RWPE2 (cell line): Measurements from ENCODE around the gene MSH2.
"Not testable (repeated sequence)": the region's sequence is repeated elsewhere in the genome, so short reads cannot be mapped to it uniquely, and the experiment has no call there.

Source experiments
- ATAC-seq: fragments of 200-7000 bp; cut with Tn5 transposase; 3 replicates; pipeline ENCODE4 v1.9.1; 2021; ENCODE audit warnings: low read depth
- DNase-seq: peaks from one replicate; pipeline ENCODE4 v3.0.0-alpha.2; 2020; ENCODE audit warnings: low spot score
- H3K27ac ChIP-seq: fragments of 450-650 bp; 2 replicates; pipeline ENCODE4 v1.5.1; 2017; ENCODE audit warnings: mild to moderate bottlenecking; ENCODE audit not compliant: poor library complexity, severe bottlenecking
- H3K27me3 ChIP-seq: fragments of 250-450 bp; sonication (Bioruptor Pico); 2 replicates; pipeline ENCODE4 v1.5.1; 2021; ENCODE audit warnings: mild to moderate bottlenecking, moderate library complexity; ENCODE audit not compliant: insufficient read depth, poor library complexity, severe bottlenecking
- H3K36me3 ChIP-seq: fragments of 250-450 bp; sonication (Bioruptor Pico); 2 replicates; pipeline ENCODE4 v1.5.1; 2020; ENCODE audit warnings: low read depth, mild to moderate bottlenecking, moderate library complexity
- H3K4me1 ChIP-seq: fragments of 250-450 bp; sonication (Bioruptor Pico); 2 replicates; pipeline ENCODE4 v1.5.1; 2021; ENCODE audit warnings: mild to moderate bottlenecking, moderate library complexity; ENCODE audit not compliant: insufficient read depth, poor library complexity, severe bottlenecking
- H3K4me3 ChIP-seq: fragments of 250-450 bp; sonication (Bioruptor Pico); 2 replicates; pipeline ENCODE4 v1.5.1; 2021; ENCODE audit warnings: mild to moderate bottlenecking, moderate library complexity; ENCODE audit not compliant: severe bottlenecking
- H3K9me3 ChIP-seq: fragments of 250-450 bp; sonication (Bioruptor Pico); 2 replicates; pipeline ENCODE4 v1.5.1; 2021; ENCODE audit warnings: mild to moderate bottlenecking, moderate library complexity; ENCODE audit not compliant: severe bottlenecking
- TF ChIP-seq, protein P1 (sequence below): fragments of 450-650 bp; IDR thresholded peaks from one replicate; pipeline ENCODE4 v1.5.1; 2017; ENCODE audit warnings: mild to moderate bottlenecking, moderate library complexity; ENCODE audit not compliant: poor library complexity, severe bottlenecking

MSH2 gene

DNA sequence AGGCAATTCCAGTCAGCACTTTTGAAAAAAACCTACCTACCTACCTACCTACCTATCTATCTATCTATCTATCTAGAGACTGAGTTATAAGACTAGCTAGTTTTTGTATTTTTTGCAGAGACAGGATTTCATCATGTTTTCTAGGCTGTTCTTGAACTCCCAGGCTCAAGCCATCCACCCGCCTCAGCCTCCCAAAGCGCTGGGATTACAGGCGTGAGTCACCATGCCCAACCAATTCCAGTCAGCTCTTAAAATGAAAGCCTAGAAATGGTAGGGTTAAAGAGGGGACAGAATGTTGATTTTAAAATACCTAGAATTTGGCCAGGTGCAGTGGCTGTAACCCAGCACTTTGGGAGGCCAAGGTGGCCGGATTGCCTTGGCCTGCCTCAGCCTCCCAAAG lies 19.1 kb downstream of the MSH2 start:
- no peak for DNase-seq
- TF ChIP-seq, protein P1, sequence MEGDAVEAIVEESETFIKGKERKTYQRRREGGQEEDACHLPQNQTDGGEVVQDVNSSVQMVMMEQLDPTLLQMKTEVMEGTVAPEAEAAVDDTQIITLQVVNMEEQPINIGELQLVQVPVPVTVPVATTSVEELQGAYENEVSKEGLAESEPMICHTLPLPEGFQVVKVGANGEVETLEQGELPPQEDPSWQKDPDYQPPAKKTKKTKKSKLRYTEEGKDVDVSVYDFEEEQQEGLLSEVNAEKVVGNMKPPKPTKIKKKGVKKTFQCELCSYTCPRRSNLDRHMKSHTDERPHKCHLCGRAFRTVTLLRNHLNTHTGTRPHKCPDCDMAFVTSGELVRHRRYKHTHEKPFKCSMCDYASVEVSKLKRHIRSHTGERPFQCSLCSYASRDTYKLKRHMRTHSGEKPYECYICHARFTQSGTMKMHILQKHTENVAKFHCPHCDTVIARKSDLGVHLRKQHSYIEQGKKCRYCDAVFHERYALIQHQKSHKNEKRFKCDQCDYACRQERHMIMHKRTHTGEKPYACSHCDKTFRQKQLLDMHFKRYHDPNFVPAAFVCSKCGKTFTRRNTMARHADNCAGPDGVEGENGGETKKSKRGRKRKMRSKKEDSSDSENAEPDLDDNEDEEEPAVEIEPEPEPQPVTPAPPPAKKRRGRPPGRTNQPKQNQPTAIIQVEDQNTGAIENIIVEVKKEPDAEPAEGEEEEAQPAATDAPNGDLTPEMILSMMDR, result no peak
- ATAC-seq, result peak; percentile 40; the same call in 1 of the 3 replicates
- peaks cover 14% of the 10 kb centered on the region for H3K4me1 ChIP-seq
- H3K4me3 ChIP-seq, result no peak overlapping the region
- H3K36me3 ChIP-seq, result peaks cover 76% of the 10 kb centered on the region
- H3K27ac ChIP-seq, result peak overlapping the region; percentile 71
- no peaks in the 10 kb centered on the region for H3K27me3 ChIP-seq
- H3K9me3 ChIP-seq, result no peaks in the 10 kb centered on the region

DNA sequence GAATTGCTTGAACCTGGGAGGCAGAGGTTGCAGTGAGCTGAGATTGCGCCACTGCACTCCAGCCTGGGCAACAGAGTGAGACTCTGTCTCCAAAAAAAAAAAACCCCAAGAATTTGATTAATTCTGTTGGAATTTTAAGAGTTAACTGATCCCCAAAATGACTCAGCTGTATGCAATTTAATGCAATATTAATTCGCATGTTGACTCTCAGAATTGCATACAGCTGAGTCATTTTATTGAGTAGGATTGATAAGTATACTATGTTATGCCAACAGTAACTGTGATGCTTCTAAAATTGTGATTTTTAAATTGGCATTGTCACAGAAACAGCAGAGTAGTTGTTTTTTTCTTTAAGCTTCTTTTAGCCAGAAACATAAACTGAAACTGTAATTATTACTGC lies 19.6 kb downstream of the MSH2 start:
- H3K27ac ChIP-seq, result peak overlapping the region; percentile 71
- TF ChIP-seq, protein P1, result no peak
- H3K9me3 ChIP-seq, result no peaks in the 10 kb centered on the region
- peak; percentile 86 for ATAC-seq
- no peaks in the 10 kb centered on the region for H3K27me3 ChIP-seq
- no peak overlapping the region for H3K4me3 ChIP-seq
- peaks cover 14% of the 10 kb centered on the region for H3K4me1 ChIP-seq
- no peak for DNase-seq
- peaks cover 78% of the 10 kb centered on the region for H3K36me3 ChIP-seq

GRCh38 chr2:47426786-47427185 lies 23.8 kb downstream of the MSH2 start:
- H3K27me3 ChIP-seq, result no peaks in the 10 kb centered on the region
- H3K4me3 ChIP-seq, result no peak overlapping the region
- DNase-seq (no peak), ATAC-seq (no peak)
- H3K36me3 ChIP-seq, result peaks cover 77% of the 10 kb centered on the region
- no peaks in the 10 kb centered on the region for H3K9me3 ChIP-seq
- H3K4me1 ChIP-seq, result peaks cover 14% of the 10 kb centered on the region
- TF ChIP-seq, protein P1, result no peak
- H3K27ac ChIP-seq, result no peak overlapping the region

GRCh38 chr2:47429795-47430194 lies 26.8 kb downstream of the MSH2 start:
- Histone ChIP-seq H3K9me3 (no peaks in the 10 kb centered on the region), H3K27me3 (no peaks in the 10 kb centered on the region), H3K36me3 (peaks cover 56% of the 10 kb centered on the region), H3K4me1 (peaks cover 3% of the 10 kb centered on the region), H3K4me3 (no peak overlapping the region), H3K27ac (no peak overlapping the region)
- DNase-seq (no peak), ATAC-seq (peak; percentile 46; the same call in 1 of the 3 replicates)
- TF ChIP-seq, protein P1, result no peak

- not testable (repeated sequence) for DNase-seq, H3K4me3 ChIP-seq, H3K9me3 ChIP-seq, H3K4me1 ChIP-seq, H3K27ac ChIP-seq, ATAC-seq, H3K27me3 ChIP-seq
- H3K36me3 ChIP-seq, result peaks cover 44% of the 10 kb centered on the region
Observed at GRCh38 chr2:47433006-47433405, 30.1 kb downstream of the MSH2 start.

DNA sequence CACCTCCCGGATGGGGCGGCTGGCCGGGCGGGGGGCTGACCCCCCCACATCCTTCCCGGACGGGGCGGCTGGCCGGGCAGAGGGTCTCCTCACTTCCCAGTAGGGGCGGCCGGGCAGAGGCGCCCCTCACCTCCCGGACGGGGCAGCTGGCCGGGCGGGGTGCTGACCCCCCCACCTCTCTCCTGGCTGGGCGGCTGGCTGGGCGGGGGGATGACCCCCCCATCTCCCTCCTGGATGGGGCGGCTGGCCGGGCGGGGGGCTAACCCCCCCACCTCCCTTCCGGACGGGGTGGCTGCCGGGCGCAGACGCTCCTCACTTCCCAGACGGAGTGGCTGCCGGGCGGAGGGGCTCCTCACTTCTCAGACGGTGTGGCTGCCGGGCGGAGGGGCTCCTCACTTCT lies 30.5 kb downstream of the MSH2 start:
- not testable (repeated sequence) for H3K4me1 ChIP-seq, H3K9me3 ChIP-seq, H3K27ac ChIP-seq, DNase-seq, ATAC-seq, H3K4me3 ChIP-seq, H3K27me3 ChIP-seq
- peaks cover 47% of the 10 kb centered on the region for H3K36me3 ChIP-seq
